Lower leg skin (tissue), 4 donors: ENCODE measurements around the gene TSHZ2. TPM values are rescaled to one million over a fixed set of nuclear protein-coding genes. Genes with fewer than 3 reads are reported as not detected.

Experiments used
- DNase-seq, 2 donors: peaks; one replicate each; pipeline ENCODE4 v3.0.0-alpha.2; 2019; ENCODE audit warnings: low spot score in 2 of 2
- H3K4me3 ChIP-seq: fragments of 200-600 bp; sonication (generic); 2 replicates; pipeline ENCODE4 v1.5.1; 2017; ENCODE audit warnings: mild to moderate bottlenecking, low read depth; ENCODE audit not compliant: poor library complexity, severe bottlenecking
- CTCF ChIP-seq, 3 donors: fragments of 450-650 bp; IDR thresholded peaks; one replicate each; pipeline ENCODE4 v1.5.1; 2016; ENCODE audit warnings: antibody characterized with exemption in 3 of 3, mild to moderate bottlenecking in 3 of 3, moderate library complexity in 2 of 3
- POLR2A ChIP-seq, 2 donors: fragments of 450-650 bp; IDR thresholded peaks; one replicate each; pipeline ENCODE4 v1.6.1; 2016 to 2017; ENCODE audit warnings: antibody characterized with exemption in 2 of 2, mild to moderate bottlenecking in 1 of 2, moderate library complexity in 1 of 2
- WGBS, 2 donors: methylation state at CpG; one replicate each; pipeline ENCODE4 v1.1.5; 2018; 5-methylcytosine and 5-hydroxymethylcytosine counted together
- intact Hi-C: fragments of 100-400 bp; cut with DNase I; formaldehyde crosslinking; loops from one replicate; pipeline ENCODE4 v1.15.0; 2023; ENCODE audit warnings: low total_unique reads
- total RNA-seq, 4 donors: library from RNA; depleted of rRNA; stranded (reverse); fragments of >200 nt; gene quantifications; one replicate each; pipeline ENCODE4 v1.1.0, GENCODE V29; 2016

TSHZ2 gene
- total RNA-seq, 4 donors from 2014 or later: 8.1 to 25.7 (median 10.5) TPM

- intact Hi-C loops: no loop called here
- H3K4me3 ChIP-seq: no peak overlapping the region
- DNase-seq: no peak
- no peak for TF ChIP-seq CTCF (IDR thresholded peaks at IDR 0.05)
- no peak for TF ChIP-seq POLR2A (IDR thresholded peaks at IDR 0.05)
Observed at GRCh38 chr20:53027089-53027488, 54.9 kb downstream of the TSHZ2 start.

GRCh38 chr20:53028337-53029007 lies 56.3 kb downstream of the TSHZ2 start:
- WGBS, 2 donors: 84 to 90% methylated on average over 6 of the region's 6 CpGs
- DNase-seq: no peak
- intact Hi-C loops: no loop called here
- no peak overlapping the region for H3K4me3 ChIP-seq
- TF ChIP-seq CTCF (IDR thresholded peaks at IDR 0.05) (no peak), POLR2A (IDR thresholded peaks at IDR 0.05) (no peak)

- H3K4me3 ChIP-seq: no peak overlapping the region
- TF ChIP-seq POLR2A (IDR thresholded peaks at IDR 0.05): no peak
- no peak for TF ChIP-seq CTCF (IDR thresholded peaks at IDR 0.05)
- intact Hi-C loops: no loop called here
- no peak for DNase-seq
- WGBS, 2 donors: 67 to 87% methylated on average over 3 of the region's 3 CpGs
Observed at GRCh38 chr20:53030061-53030460, 57.9 kb downstream of the TSHZ2 start.

- no peak for DNase-seq
- H3K4me3 ChIP-seq: no peak overlapping the region
- WGBS, 2 donors: 73 to 80% methylated on average over 11 of the region's 11 CpGs
- intact Hi-C loops: no loop called here
- no peak for TF ChIP-seq POLR2A (IDR thresholded peaks at IDR 0.05)
- TF ChIP-seq CTCF (IDR thresholded peaks at IDR 0.05): no peak
Observed at GRCh38 chr20:53032046-53032445, 59.9 kb downstream of the TSHZ2 start.

- WGBS, 2 donors: 44 to 59% methylated on average over 5 of the region's 5 CpGs
- H3K4me3 ChIP-seq: no peak overlapping the region
- intact Hi-C loops: no loop called here
- TF ChIP-seq POLR2A (IDR thresholded peaks at IDR 0.05): no peak
- no peak for TF ChIP-seq CTCF (IDR thresholded peaks at IDR 0.05)
- DNase-seq: peak in 1 of 2 donors; percentile 33
Observed at GRCh38 chr20:53032478-53032932, 60.3 kb downstream of the TSHZ2 start.

- H3K4me3 ChIP-seq: no peak overlapping the region
- no peak for TF ChIP-seq CTCF (IDR thresholded peaks at IDR 0.05)
- intact Hi-C loops: no loop called here
- DNase-seq: no peak
- WGBS, 2 donors: 73 to 90% methylated on average over 6 of the region's 6 CpGs
Observed at GRCh38 chr20:53033176-53033575, 61.0 kb downstream of the TSHZ2 start.
